NCI-H82 (cell line): ENCODE measurements around the gene TTLL11.

Source experiments
- DNase-seq: peaks from one replicate; lab custom pipeline; 2025; lab: John Stamatoyannopoulos, UW

The TTLL11 gene

GRCh38 chr9:121939643-121940042 is 153.5 kb downstream of the TTLL11 start:
- DNase-seq: no peak

- no peak for DNase-seq
Measured at GRCh38 chr9:121938621-121939020, 154.5 kb downstream of the TTLL11 start.

- DNase-seq: no peak
Measured at GRCh38 chr9:121937240-121937639, 155.9 kb downstream of the TTLL11 start.

- no peak for DNase-seq
Measured at GRCh38 chr9:121935739-121936138, 157.4 kb downstream of the TTLL11 start.

- DNase-seq: no peak
Measured at GRCh38 chr9:121930956-121931355, 162.2 kb downstream of the TTLL11 start.

- DNase-seq: peak; percentile 38
Measured at GRCh38 chr9:121929893-121930875, 162.9 kb downstream of the TTLL11 start.

GRCh38 chr9:121927636-121928035 is 165.5 kb downstream of the TTLL11 start:
- no peak for DNase-seq

GRCh38 chr9:121927081-121927480 is 166.0 kb downstream of the TTLL11 start:
- DNase-seq: no peak

- no peak for DNase-seq
Measured at GRCh38 chr9:121926351-121926801, 166.7 kb downstream of the TTLL11 start.

GRCh38 chr9:121925935-121926334 is 167.2 kb downstream of the TTLL11 start:
- DNase-seq: no peak

GRCh38 chr9:121924700-121925099 is 168.4 kb downstream of the TTLL11 start:
- no peak for DNase-seq

GRCh38 chr9:121921444-121921843 is 171.7 kb downstream of the TTLL11 start:
- peak; percentile 95 for DNase-seq

- DNase-seq: no peak
Measured at GRCh38 chr9:121917375-121918335, 175.5 kb downstream of the TTLL11 start.

- DNase-seq: no peak
Measured at GRCh38 chr9:121915304-121915625, 177.8 kb downstream of the TTLL11 start.

GRCh38 chr9:121914604-121915303 is 178.4 kb downstream of the TTLL11 start:
- no peak for DNase-seq

- DNase-seq: no peak
Measured at GRCh38 chr9:121914017-121914595, 179.0 kb downstream of the TTLL11 start.

- no peak for DNase-seq
Measured at GRCh38 chr9:121912812-121913627, 180.1 kb downstream of the TTLL11 start.

GRCh38 chr9:121910491-121911040 is 182.5 kb downstream of the TTLL11 start:
- no peak for DNase-seq

GRCh38 chr9:121909111-121909510 is 184.0 kb downstream of the TTLL11 start:
- no peak for DNase-seq
